GM21423 (cell line): ENCODE data around the gene PERCC1.

ENCODE experiments used
- ATAC-seq: cut with Tn5 transposase; IDR thresholded peaks from one replicate; pipeline ENCODE4 v1.9.1; 2021; ENCODE audit warnings: mild to moderate bottlenecking, moderate library complexity; ENCODE audit not compliant: unreplicated experiment

PERCC1 gene

DNA sequence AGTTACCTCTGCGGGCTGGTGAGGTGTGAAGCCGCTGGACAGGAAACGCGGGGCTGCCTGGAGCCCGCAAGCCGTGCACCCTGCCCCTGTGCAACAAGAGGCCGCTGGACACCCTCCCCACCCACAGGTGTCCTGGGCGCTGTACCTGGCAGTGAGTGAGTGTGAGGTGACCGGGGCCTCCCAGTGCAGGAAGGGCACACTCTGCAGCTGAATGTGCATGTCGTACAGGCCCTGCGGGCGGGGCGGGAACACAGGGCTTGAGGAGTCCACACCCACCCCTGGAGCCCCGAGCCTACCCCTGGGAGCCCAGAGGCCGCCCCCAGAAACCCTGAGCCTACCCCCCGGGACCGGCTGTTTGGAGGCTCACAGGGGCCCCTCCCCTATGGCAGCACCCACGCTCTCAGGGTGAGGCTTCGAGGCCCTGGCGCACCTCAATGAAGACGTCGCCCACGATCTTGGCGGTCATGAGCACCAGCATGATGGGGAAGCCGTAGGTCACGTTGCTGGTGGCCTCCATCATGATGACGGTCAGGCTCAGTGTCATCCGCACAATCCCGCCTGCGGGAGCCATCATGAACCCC lies 17.7 kb downstream of the PERCC1 start:
- no peak for ATAC-seq

DNA sequence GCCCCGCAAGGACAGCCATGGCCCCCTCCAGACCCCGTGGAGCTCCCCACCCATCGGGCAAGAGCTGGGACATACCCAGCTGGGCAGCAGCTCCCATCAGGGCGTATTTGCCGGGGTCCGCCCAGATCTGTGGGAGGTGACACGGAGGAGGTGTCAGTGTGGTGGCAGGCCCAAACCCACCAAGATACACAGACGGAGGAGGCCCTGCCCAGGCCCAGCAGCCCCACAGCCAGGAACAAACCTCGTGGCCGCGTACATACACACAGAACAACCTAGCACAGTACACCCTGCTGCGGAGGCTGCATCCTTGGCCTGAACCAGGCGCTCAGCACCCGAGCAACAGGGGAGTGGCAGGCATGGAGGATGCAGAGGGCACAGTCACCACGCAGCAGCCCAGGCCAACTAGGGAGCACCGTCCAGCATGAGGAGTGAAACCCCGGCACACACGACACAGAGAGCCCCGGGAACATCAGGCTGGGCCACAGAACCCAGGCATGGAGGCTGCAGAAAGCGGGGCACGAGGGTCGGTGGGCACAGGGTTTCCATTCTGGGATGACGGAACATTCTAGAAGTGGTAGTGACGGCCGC lies 18.4 kb downstream of the PERCC1 start:
- no peak for ATAC-seq

DNA sequence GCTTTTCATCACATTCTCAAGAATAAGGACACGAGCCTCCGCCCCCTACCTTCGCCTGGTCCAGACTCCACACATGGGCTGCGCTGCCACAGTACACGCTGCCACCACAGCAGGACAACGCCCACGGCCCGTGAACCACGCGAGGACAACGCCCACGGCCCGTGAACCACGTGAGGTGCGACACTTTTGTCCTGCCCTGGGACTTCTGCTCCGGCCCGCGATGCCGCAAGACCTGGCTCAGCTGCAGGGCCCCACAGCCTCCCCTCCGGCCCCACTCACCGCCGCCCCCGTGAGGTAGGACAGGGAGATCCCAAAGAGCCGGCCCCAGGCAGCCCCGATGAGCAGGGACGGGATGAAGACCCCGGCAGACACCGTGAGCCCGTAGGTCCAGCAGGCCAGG lies 19.3 kb downstream of the PERCC1 start:
- no peak for ATAC-seq

DNA sequence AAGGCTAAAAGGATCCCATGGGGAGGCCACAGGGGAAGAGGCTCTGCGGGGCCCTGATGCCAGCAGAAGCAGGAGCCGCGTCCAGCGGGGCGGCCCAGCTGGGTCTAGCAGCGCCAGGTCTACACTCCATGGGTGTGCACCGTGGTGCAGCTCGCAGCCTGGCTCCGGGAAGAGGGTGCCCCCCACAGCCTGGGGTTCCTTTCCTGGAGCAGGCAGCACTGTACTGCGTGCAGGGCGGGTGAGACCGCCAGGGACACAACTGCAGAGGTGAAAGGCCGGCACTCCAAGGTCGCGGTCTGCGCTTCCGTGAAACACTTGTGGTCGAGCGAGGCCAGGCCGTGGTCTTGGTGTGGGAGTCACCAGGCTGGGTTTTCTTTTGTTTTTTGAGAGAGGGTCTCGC lies 20.0 kb downstream of the PERCC1 start:
- no peak for ATAC-seq

DNA sequence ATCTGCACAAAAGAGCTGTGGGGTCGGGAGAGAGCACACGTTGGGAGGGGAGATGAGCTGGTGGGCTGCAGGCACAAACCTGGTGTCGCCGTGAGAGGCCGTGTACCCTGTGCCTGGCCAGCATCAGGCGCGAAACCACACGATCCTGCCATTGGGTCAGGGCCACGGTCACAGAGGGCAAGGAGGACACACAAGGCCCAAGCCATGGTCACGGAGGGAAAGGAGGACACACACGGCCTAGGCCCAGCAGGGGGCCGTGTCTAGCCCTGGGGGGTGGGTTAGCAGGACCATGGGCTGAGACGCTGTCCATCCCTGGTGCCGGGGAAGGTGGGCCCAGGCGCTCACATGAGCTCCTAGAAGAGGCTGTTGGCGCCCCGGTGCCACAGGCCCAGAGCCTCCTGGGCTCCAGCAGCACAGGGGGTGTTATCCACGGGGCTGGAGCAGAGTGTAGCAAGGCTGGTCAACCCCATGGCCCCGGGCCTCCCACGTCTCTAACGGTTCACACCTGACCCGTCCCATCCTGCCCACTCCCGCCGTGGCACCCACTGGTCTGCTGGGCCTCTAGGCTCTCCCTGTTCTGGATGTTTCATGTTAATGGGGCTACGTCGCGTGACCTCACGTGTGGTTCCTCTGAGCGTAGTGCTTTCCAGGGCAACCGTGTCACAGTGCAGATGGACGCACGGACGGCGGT lies 21.0 kb downstream of the PERCC1 start:
- no peak for ATAC-seq

DNA sequence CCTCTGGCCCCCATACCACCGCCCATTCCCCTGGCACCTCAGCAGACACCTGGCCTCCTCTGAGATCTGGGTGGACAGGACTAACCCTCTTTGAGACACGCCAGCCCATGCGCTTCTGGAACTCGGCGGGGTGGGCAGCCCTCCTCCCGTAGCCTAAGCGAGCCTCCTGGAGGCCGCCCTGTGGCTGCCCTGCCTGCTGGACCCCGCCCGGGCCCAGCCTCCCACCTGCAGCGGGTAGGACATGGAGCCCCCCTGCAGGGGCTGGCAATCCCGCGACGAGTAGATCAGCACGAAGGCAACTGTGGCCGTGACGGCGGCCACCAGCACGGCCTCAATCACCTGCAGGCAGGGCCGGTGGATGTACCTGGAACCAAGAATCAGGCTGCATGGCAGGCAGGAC lies 21.7 kb downstream of the PERCC1 start:
- ATAC-seq, result no peak

DNA sequence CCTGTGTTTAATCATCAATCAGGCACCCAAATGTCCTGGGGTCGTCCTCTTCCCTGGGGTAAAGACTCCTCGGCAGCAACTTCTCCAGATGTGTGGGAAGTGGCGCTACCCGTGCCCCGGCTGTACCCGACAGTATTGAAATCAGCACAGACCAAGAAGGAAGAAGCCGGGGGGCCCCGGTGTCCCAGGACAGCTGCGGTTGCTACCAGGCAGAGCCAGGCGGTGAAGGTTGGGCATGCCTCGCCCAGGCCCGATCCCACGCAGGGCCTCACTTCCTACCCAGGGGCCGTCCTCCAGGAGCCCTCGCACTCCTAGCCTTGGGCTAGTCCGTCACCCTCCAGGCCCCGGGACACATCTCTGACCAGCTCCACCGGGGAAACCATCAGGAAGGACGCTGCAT lies 22.4 kb downstream of the PERCC1 start:
- ATAC-seq, result no peak

DNA sequence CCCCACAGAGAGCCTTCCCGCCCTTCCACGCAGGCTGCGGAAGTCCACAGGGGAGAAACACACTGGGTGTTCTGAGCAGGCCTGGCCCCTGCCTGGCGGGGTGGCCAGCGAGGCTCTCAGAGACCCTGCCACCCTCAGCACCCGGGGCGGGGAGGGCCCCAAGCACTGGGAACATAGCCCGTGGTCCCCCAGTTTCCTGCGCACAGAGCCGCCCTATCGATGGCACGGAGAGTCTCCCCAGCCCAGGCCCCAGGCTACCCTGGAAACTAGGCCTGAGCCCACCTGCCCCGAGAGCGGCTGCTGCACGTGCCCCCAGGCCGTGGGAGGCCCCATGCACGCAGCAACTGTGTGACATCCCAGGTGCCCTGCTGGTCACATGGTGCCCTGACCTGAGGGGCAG lies 23.7 kb downstream of the PERCC1 start:
- no peak for ATAC-seq

DNA sequence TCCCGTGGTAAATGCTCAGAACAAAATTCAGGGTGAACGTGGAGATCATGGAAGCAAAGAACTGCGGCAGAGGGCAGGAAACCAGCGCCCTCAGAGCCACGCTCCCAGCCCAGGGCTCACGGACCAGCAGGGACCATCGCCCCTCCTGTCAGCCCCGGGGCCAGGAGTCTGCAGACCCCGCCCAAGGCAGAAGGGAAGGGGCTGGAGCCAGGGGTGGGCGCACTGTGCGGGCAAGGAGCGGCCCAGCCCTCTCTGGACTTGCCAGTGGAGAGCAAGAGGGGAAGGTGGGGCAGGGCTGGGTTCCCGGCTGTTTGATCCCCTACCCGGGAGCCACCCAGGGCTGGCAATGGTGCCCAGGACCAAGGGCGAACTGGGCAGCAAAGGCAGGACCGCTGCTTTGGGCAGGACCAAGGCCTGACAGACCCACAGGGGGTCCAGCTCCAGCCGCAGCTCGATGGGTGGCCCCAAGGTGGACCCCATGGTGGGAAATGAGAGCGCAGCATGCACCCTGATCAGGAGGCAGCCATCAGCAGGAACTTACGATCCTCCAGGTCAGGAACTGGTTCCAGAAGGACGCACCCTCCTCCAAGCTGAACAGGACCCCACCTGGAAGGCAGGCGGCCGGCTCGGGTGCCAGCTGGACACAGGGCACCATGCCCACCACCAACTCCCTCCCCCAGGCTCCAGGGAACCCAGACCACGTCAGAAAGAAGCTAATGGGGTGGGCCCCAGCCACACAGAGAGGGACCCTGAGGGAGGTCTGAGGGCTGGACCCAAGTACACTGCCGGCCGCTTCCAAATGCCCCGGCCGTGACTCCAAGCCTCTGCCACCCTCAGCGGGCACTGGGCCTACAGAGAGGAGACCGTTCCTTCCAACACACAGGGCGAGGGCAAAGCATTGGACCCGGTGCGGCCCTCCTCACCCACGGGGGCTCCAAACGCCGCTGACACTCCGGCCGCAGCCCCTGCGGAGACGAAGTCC lies 24.6 kb downstream of the PERCC1 start:
- ATAC-seq, result no peak

DNA sequence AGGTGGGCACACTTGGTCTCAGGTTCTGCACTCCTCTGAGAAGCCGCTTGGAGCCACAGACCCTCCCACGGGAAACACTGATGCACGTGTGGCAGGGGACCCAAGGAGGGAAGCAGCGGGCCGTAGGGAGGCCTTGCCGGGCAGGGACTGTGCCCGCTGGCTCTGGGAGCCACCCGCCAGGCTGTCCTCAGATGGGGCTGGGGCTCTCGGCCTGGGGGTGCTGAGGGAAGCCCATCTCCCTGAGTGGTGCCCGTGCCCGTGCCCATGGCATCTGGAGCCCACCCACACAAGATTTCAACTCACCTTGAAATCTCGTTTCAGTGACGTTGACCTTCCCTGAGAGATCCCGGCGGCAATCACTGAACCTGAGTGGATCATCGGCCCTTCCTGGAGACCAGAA lies 26.1 kb downstream of the PERCC1 start:
- no peak for ATAC-seq

DNA sequence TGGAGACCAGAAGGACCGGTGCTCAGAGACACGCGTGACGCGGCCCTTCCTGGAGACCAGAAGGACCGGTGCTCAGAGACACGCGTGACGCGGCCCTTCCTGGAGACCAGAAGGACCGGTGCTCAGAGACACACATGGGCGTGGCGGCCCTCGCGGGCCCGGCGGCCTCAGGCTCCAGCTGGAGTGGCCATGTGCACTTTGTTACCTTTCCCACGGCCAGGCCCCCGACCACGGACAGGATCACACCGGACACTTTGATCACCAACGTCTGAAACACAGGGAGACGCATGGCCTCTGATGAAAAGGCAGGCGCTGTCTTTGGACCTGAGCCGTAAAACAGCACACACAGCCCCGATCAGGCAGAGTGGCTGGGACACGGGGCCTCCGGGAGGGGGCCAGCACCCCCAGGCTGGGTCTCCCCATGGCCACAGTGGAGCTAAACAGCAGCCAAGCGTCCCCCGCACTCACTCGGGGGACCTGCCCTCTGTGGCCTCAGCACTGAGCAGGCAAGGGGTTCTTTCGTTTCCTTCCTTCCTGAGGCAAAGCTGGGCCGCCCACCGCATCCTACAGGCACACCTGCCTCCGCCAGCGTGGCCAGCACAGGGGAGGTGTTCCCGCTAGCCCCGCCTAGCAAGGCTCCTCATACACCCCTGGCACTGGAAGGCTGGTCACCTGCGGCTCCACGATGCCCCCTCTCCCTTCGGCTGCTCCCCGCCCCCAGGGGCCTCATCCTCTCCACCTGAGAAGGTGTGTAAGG lies 26.8 kb downstream of the PERCC1 start:
- ATAC-seq, result no peak

DNA sequence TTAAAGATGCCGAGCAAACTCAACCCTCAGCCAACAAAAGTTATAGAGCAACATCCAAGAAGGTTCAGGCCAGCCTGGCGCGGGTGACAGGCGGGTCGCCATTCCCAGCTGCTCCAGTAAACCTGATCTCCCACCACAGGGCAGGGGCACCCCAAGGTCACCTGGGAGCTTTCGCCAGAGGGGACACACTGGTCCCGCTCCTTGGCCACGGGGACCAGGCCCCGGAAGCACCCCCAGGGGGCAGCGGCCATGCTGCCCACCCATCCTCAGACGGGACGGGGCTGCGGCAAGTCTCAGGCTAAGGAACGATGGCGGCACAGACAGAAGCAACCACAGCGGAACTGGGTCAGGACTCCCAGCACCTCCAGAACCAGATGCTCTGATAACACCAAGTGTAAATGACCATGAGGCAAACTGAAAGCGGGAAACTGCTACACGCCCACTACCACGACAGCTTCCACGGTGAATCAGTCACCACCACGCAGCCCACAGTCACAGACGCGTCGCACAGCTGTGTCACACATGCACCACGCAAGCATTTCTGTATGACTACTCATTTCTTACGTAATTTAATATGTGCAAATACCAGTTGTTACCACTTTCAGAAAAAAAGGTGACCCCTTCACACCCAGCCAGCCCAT lies 27.6 kb downstream of the PERCC1 start:
- no peak for ATAC-seq

DNA sequence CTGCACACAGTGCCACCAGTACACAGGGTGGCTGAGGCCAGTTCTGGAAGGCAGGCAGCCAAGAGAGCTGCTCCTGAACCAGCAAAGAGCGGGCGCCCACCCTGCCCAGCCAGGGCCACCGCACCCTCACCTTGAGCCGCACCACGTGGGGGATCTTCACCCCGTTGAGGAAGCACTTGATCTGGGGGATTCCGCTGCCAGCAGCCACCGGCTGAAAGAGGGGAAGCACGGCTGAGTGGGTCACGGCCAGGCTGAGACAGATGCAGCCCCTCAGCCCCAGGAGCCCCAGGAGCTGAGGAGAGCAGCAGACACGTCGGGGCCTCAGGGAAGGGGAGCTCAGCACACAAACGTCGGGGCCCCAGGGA lies 28.1 kb downstream of the PERCC1 start:
- ATAC-seq, result no peak

DNA sequence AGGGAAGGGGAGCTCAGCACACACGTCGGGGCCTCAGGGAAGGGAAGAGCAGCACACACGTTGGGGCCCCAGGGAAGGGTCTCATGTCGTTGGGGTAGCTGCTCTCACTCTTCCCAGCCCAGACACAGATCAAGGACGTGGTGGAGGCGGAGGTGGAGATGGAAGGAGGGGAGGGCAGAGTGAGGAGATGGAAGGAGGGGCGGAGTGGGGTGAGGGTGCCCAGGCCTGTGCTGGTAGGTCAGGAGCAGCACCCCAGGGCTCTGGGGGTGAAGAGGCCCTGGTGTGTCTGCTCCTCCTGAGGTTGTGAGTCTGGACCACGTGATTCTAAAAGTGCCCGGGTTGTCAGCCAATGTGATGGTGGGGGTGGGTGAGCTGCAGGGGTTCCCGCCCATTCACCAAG lies 29.1 kb downstream of the PERCC1 start:
- no peak for ATAC-seq

DNA sequence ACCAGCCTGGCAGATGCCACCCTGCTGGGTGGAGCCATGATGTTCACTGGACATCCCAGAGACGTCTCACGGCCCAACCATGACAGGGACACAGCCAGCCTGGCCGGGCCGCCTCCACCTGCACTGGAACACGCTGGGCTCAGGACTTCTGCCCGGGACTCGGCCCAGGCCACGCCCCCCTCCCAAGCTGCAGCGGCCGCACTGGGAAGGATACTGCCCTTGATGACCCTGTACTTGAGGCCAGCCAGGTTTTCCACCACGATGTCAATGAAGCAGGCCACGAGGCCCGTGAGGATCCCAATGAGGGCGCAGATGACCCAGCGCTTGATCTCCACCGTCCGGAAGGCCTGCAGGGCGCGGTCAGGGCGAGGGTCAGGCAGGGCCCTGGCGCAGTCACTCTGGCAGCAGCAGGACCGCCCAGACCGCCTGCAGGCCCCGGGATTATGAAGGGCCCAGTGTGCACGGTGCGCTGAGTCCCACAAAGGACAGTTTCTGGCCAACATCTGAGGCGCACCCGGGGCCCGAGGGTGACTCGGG lies 29.8 kb downstream of the PERCC1 start:
- no peak for ATAC-seq

DNA sequence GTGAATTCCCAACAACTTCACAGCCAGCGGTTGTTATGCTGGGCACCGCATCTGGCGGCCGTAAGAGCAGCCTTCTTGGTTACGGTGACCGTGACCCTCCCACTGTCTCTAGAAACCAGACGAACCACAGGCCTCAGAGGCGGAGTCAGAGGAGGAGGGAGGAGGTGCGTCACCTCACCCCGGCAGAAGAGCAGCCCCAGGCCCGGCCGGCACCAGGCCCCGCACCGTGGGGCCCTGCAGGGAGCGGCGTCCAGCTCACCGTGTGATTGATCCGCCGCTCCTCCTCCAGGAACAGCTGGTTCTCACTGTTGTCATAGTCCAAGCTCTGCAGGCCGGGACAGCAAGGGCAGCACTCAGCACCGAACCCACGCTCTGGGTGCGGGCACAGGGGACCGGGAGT lies 30.3 kb downstream of the PERCC1 start:
- ATAC-seq, result no peak

DNA sequence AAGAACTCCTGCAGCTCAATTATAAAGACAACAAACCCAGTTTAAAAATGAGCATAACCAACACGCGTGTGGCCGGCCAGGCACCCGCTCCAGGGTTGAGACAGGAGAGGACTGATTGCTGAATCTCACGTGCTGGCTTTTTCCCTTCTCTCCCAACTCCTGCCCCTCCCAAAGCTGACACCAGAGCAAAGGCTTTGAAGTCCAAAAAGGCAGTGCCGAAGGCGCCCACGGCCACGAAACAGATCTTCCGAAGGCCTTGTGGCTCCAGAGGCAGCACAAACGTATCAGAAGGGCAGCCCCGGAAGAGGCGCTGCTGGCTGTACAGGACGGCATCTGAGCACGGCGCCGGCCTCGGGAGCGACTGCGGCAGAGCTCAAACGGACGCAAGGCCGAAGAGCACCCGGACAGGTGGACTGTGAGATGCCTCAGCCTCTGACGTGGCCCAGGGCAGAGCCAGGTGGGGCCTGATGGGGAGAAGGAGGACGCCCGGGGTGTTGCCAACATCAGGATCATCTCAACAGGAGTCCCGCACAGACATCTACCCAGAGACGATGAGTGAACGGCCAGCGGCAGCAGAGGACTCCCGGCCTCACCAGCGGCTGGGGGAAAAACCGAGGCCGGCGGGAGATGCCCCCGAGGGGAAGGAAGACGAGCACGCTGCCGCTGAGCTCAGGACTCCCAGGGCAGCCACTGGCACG lies 33.5 kb downstream of the PERCC1 start:
- no peak for ATAC-seq

DNA sequence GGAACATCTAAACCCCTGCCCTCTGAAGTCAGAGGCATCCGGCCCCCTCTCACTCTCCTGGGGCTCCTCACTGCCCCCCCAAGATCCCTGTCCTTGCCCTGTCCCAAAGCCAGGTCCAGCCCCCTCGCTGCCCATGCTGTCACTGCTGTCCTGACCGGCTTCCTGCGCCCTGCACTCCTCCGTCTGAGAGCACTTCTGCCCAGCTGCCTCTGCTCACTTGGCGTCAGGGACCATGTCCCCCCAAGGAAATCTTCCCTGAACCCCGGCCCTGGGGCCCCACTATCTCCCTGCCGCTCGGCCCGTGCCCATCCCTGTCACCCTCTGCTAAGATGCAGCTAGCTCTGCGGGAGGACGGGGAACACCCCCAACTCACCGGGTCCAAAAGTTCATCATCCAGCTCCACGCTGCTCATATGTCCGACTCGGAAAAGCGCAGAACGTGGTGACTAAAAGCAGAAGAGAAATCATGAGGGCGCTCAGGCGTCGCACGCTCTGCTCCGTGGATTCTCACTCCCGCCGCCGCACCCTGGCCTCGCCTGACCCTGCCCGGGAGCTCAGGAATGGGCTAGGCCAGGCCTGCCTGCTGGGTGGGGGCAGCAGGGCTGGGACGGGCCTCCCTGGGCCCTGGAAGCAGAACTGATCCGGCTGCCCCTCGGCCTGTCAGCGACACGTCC lies 34.2 kb downstream of the PERCC1 start:
- no peak for ATAC-seq

DNA sequence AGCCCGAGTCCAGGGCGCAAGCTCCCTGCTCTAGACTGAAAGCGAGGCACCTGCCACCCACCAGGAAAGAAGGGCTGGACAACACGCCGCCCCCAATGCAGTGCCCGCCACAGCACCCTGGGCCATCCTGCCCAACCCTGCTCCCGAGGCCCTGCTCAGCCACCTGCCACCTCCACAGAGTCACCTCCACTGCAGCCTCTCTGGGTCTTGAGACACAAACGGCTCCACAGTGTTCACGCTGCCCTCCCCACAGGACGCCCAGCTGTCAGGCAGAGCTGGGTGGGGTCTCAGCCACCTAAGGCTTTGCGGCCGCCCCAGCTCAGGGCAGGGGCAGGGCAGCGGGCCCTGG lies 34.7 kb downstream of the PERCC1 start:
- ATAC-seq, result no peak
